SH-SY5Y (cell line): ENCODE data around the gene ESYT3.

ENCODE experiments used
- GATA2 ChIP-seq: IDR thresholded peaks from 2 replicates; pipeline ENCODE4 v1.6.1; 2011; ENCODE audit warnings: mild to moderate bottlenecking, low read depth, low read length
- GATA3 ChIP-seq: IDR thresholded peaks from 2 replicates; pipeline ENCODE4 v1.6.1; 2011; ENCODE audit warnings: low read depth, mild to moderate bottlenecking, low read length, moderate library complexity

DNA sequence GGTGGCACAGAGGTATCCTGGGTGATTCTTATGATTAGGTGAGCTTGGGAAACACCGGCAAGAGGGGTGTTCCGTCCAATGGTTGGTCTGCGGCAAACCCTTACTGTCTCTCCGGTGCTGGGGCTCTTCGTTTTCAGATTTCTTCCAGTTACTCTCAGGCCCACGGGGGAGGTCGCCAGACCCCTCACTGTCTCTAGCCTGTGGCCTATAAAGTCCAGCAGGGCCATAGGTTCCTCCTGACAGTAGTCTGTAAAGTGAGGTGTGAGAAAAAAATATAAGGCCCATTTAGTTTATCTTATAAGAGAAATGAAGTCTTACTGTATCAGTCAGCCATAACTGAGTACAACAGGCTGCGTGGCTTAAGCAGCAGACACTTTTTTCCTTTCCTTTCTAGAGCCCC is 1.4 kb downstream of the ESYT3 start:
- TF ChIP-seq GATA2 (no peak), GATA3 (no peak)
